ENCODE measurements around the gene CCDC178.

The CCDC178 gene

GRCh38 chr18:33062834-33063364 lies 377.6 kb downstream of the CCDC178 start:
- H3K36me3 ChIP-seq (ENCODE audit: insufficient read depth, low read length) = no peaks in the 10 kb centered on the region
- H3K4me3 ChIP-seq (ENCODE audit: low read length) = no peak overlapping the region
- no peak overlapping the region for H2AFZ ChIP-seq (ENCODE audit: low read depth, low read length)
- H3K27me3 ChIP-seq (ENCODE audit: insufficient read depth, low read length) = no peaks in the 10 kb centered on the region
- H3K9me3 ChIP-seq (ENCODE audit: low read length) = no peaks in the 10 kb centered on the region
- no peaks in the 10 kb centered on the region for H3K4me1 ChIP-seq (ENCODE audit: insufficient read depth, low read length)

- Histone ChIP-seq H3K4me1 (ENCODE audit: insufficient read depth, low read length) (no peaks in the 10 kb centered on the region), H3K4me3 (ENCODE audit: low read length) (no peak overlapping the region), H3K36me3 (ENCODE audit: insufficient read depth, low read length) (no peaks in the 10 kb centered on the region)
Observed at GRCh38 chr18:33052886-33053285, 387.6 kb downstream of the CCDC178 start.

GRCh38 chr18:33051407-33051806 lies 389.1 kb downstream of the CCDC178 start:
- H2AFZ ChIP-seq (ENCODE audit: low read depth, low read length) = no peak overlapping the region
- H3K9me3 ChIP-seq (ENCODE audit: low read length) = no peaks in the 10 kb centered on the region
- H3K27me3 ChIP-seq (ENCODE audit: insufficient read depth, low read length) = no peaks in the 10 kb centered on the region
- H3K4me3 ChIP-seq (ENCODE audit: low read length) = no peak overlapping the region
- no peaks in the 10 kb centered on the region for H3K36me3 ChIP-seq (ENCODE audit: insufficient read depth, low read length)
- H3K4me1 ChIP-seq (ENCODE audit: insufficient read depth, low read length) = no peaks in the 10 kb centered on the region

More at GRCh38 chr18:33052886-33053285, 387.6 kb downstream of the CCDC178 start:
- H2AFZ ChIP-seq (ENCODE audit: low read depth, low read length) = no peak overlapping the region
- no peaks in the 10 kb centered on the region for H3K27me3 ChIP-seq (ENCODE audit: insufficient read depth, low read length)
- no peaks in the 10 kb centered on the region for H3K9me3 ChIP-seq (ENCODE audit: low read length)

- no peaks in the 10 kb centered on the region for H3K36me3 ChIP-seq (ENCODE audit: insufficient read depth, low read length)
- H3K4me3 ChIP-seq (ENCODE audit: low read length) = no peak overlapping the region
- no peaks in the 10 kb centered on the region for H3K4me1 ChIP-seq (ENCODE audit: insufficient read depth, low read length)
Observed at GRCh38 chr18:33040213-33040612, 400.3 kb downstream of the CCDC178 start.

GRCh38 chr18:33034945-33035344 lies 405.6 kb downstream of the CCDC178 start:
- H3K27me3 ChIP-seq (ENCODE audit: insufficient read depth, low read length) = no peaks in the 10 kb centered on the region
- H3K4me3 ChIP-seq (ENCODE audit: low read length) = no peak overlapping the region
- H3K36me3 ChIP-seq (ENCODE audit: insufficient read depth, low read length) = no peaks in the 10 kb centered on the region
- no peaks in the 10 kb centered on the region for H3K4me1 ChIP-seq (ENCODE audit: insufficient read depth, low read length)
- no peak overlapping the region for H2AFZ ChIP-seq (ENCODE audit: low read depth, low read length)
- no peaks in the 10 kb centered on the region for H3K9me3 ChIP-seq (ENCODE audit: low read length)

More at GRCh38 chr18:33040213-33040612, 400.3 kb downstream of the CCDC178 start:
- H3K9me3 ChIP-seq (ENCODE audit: low read length) = no peaks in the 10 kb centered on the region
- no peak overlapping the region for H2AFZ ChIP-seq (ENCODE audit: low read depth, low read length)
- H3K27me3 ChIP-seq (ENCODE audit: insufficient read depth, low read length) = no peaks in the 10 kb centered on the region

- H2AFZ ChIP-seq (ENCODE audit: low read depth, low read length) = no peak overlapping the region
- no peaks in the 10 kb centered on the region for H3K9me3 ChIP-seq (ENCODE audit: low read length)
- no peaks in the 10 kb centered on the region for H3K36me3 ChIP-seq (ENCODE audit: insufficient read depth, low read length)
- no peaks in the 10 kb centered on the region for H3K4me1 ChIP-seq (ENCODE audit: insufficient read depth, low read length)
- H3K4me3 ChIP-seq (ENCODE audit: low read length) = no peak overlapping the region
- H3K27me3 ChIP-seq (ENCODE audit: insufficient read depth, low read length) = no peaks in the 10 kb centered on the region
Observed at GRCh38 chr18:33034212-33034611, 406.3 kb downstream of the CCDC178 start.

GRCh38 chr18:33022370-33022769 lies 418.2 kb downstream of the CCDC178 start:
- Histone ChIP-seq H3K9me3 (ENCODE audit: low read length) (no peaks in the 10 kb centered on the region), H2AFZ (ENCODE audit: low read depth, low read length) (no peak overlapping the region), H3K4me3 (ENCODE audit: low read length) (no peak overlapping the region), H3K4me1 (ENCODE audit: insufficient read depth, low read length) (no peaks in the 10 kb centered on the region), H3K36me3 (ENCODE audit: insufficient read depth, low read length) (no peaks in the 10 kb centered on the region), H3K27me3 (ENCODE audit: insufficient read depth, low read length) (no peaks in the 10 kb centered on the region)

GRCh38 chr18:33020877-33021276 lies 419.6 kb downstream of the CCDC178 start:
- no peaks in the 10 kb centered on the region for H3K27me3 ChIP-seq (ENCODE audit: insufficient read depth, low read length)

GRCh38 chr18:33014060-33014796 lies 426.3 kb downstream of the CCDC178 start:
- H3K36me3 ChIP-seq (ENCODE audit: insufficient read depth, low read length) = no peaks in the 10 kb centered on the region
- H3K27me3 ChIP-seq (ENCODE audit: insufficient read depth, low read length) = no peaks in the 10 kb centered on the region
- H2AFZ ChIP-seq (ENCODE audit: low read depth, low read length) = no peak overlapping the region
- H3K4me3 ChIP-seq (ENCODE audit: low read length) = no peak overlapping the region
- H3K4me1 ChIP-seq (ENCODE audit: insufficient read depth, low read length) = peaks cover 12% of the 10 kb centered on the region
- no peaks in the 10 kb centered on the region for H3K9me3 ChIP-seq (ENCODE audit: low read length)

More at GRCh38 chr18:33020877-33021276, 419.6 kb downstream of the CCDC178 start:
- no peaks in the 10 kb centered on the region for H3K9me3 ChIP-seq (ENCODE audit: low read length)
- H3K36me3 ChIP-seq (ENCODE audit: insufficient read depth, low read length) = no peaks in the 10 kb centered on the region
- no peak overlapping the region for H2AFZ ChIP-seq (ENCODE audit: low read depth, low read length)
- H3K4me3 ChIP-seq (ENCODE audit: low read length) = no peak overlapping the region
- no peaks in the 10 kb centered on the region for H3K4me1 ChIP-seq (ENCODE audit: insufficient read depth, low read length)

- H2AFZ ChIP-seq (ENCODE audit: low read depth, low read length) = no peak overlapping the region
- H3K4me1 ChIP-seq (ENCODE audit: insufficient read depth, low read length) = peaks cover 12% of the 10 kb centered on the region
- no peaks in the 10 kb centered on the region for H3K36me3 ChIP-seq (ENCODE audit: insufficient read depth, low read length)
- H3K27me3 ChIP-seq (ENCODE audit: insufficient read depth, low read length) = no peaks in the 10 kb centered on the region
- no peaks in the 10 kb centered on the region for H3K9me3 ChIP-seq (ENCODE audit: low read length)
- no peak overlapping the region for H3K4me3 ChIP-seq (ENCODE audit: low read length)
Observed at GRCh38 chr18:33010149-33010548, 430.4 kb downstream of the CCDC178 start.

- H3K4me1 ChIP-seq (ENCODE audit: insufficient read depth, low read length) = no peaks in the 10 kb centered on the region
- no peak overlapping the region for H2AFZ ChIP-seq (ENCODE audit: low read depth, low read length)
- no peaks in the 10 kb centered on the region for H3K36me3 ChIP-seq (ENCODE audit: insufficient read depth, low read length)
- H3K4me3 ChIP-seq (ENCODE audit: low read length) = no peak overlapping the region
- H3K9me3 ChIP-seq (ENCODE audit: low read length) = peaks cover 3% of the 10 kb centered on the region
- H3K27me3 ChIP-seq (ENCODE audit: insufficient read depth, low read length) = no peaks in the 10 kb centered on the region
Observed at GRCh38 chr18:32998921-32999320, 441.6 kb downstream of the CCDC178 start.

GRCh38 chr18:32998285-32998684 lies 442.2 kb downstream of the CCDC178 start:
- H2AFZ ChIP-seq (ENCODE audit: low read depth, low read length) = no peak overlapping the region
- H3K4me1 ChIP-seq (ENCODE audit: insufficient read depth, low read length) = no peaks in the 10 kb centered on the region
- H3K36me3 ChIP-seq (ENCODE audit: insufficient read depth, low read length) = no peaks in the 10 kb centered on the region
- peaks cover 3% of the 10 kb centered on the region for H3K9me3 ChIP-seq (ENCODE audit: low read length)
- no peak overlapping the region for H3K4me3 ChIP-seq (ENCODE audit: low read length)
- H3K27me3 ChIP-seq (ENCODE audit: insufficient read depth, low read length) = no peaks in the 10 kb centered on the region

- Histone ChIP-seq H3K4me3 (ENCODE audit: low read length) (no peak overlapping the region), H3K9me3 (ENCODE audit: low read length) (no peaks in the 10 kb centered on the region), H3K36me3 (ENCODE audit: insufficient read depth, low read length) (no peaks in the 10 kb centered on the region), H2AFZ (ENCODE audit: low read depth, low read length) (no peak overlapping the region), H3K27me3 (ENCODE audit: insufficient read depth, low read length) (no peaks in the 10 kb centered on the region), H3K4me1 (ENCODE audit: insufficient read depth, low read length) (no peaks in the 10 kb centered on the region)
Observed at GRCh38 chr18:32983721-32984120, 456.8 kb downstream of the CCDC178 start.

Data from neuron (in vitro differentiated cells).